ENCODE measurements around the gene MTOR. TPM values are rescaled to one million over a fixed set of nuclear protein-coding genes. Genes with fewer than 3 reads are reported as not detected.
A peak's percentile ranks its signal among the peaks of the same experiment; 100 is the strongest.
"Not testable (repeated sequence)": the region's sequence is repeated elsewhere in the genome, so short reads cannot be mapped to it uniquely, and the experiment has no call there.

The MTOR gene
- total RNA-seq (10 to 100 TPM; 27.4 to 42.4 (median 35.2) TPM), polyA plus RNA-seq (10 to 100 TPM in 1 of 3 donors, 1 to 10 TPM in 2; 6.3 to 15.7 (median 8.7) TPM)
- long read RNA-seq, donor 1, partial matches to known transcripts, result 0 of 1 reads
- long read RNA-seq, donor 1, other reads (novel, unspliced or antisense), result 0 of 1 reads
- long read RNA-seq, donor 2, partial matches to known transcripts, result 5 of 5 reads
- long read RNA-seq, donor 2, other reads (novel, unspliced or antisense), result 0 of 5 reads
- long read RNA-seq, donor 3, result 0 reads
- long read RNA-seq, donor 4, result 0 reads
- long read RNA-seq, donor 5, partial matches to known transcripts, result 19 of 19 reads
- long read RNA-seq, donor 5, other reads (novel, unspliced or antisense), result 0 of 19 reads
- long read RNA-seq, donor 6, result 0 reads
- long read RNA-seq, donor 7, result 0 reads
- long read RNA-seq, donor 8, result 0 reads
- long read RNA-seq, donor 9, result 0 reads
- long read RNA-seq, donor 10, full-length matches to known transcripts, result 1 of 1 reads
- long read RNA-seq, donor 10, partial matches to known transcripts, result 0 of 1 reads
- long read RNA-seq, donor 10, other reads (novel, unspliced or antisense), result 0 of 1 reads

GRCh38 chr1:11262171-11263049 is at the start of gene MTOR:
Gene MTOR, minus strand, starts transcription at chr1:11262551. Its CDS starts 3,142 bp downstream, at chr1:11259409.
- Histone ChIP-seq H3K27ac (peak within 1 kb of the TSS; percentile 82 to 93 (median 89)), H3K9me3 (no peaks in the 10 kb centered on the region), H3K4me1 (peaks cover 9 to 29% (median 20%) of the 10 kb centered on the region in 4 donors), H3K27me3 (no peaks in the 10 kb centered on the region), H3K36me3 (peaks cover 22 to 24% (median 24%) of the 10 kb centered on the region in 4 donors), H3K4me3 (peak within 1 kb of the TSS; percentile 95 to 100 (median 100))
- DNase-seq, result peak; percentile 99 to 100
- intact Hi-C loops (cut with DNase I; ENCODE audit: low total_unique reads), result no loop called here
- TF ChIP-seq, protein P1, sequence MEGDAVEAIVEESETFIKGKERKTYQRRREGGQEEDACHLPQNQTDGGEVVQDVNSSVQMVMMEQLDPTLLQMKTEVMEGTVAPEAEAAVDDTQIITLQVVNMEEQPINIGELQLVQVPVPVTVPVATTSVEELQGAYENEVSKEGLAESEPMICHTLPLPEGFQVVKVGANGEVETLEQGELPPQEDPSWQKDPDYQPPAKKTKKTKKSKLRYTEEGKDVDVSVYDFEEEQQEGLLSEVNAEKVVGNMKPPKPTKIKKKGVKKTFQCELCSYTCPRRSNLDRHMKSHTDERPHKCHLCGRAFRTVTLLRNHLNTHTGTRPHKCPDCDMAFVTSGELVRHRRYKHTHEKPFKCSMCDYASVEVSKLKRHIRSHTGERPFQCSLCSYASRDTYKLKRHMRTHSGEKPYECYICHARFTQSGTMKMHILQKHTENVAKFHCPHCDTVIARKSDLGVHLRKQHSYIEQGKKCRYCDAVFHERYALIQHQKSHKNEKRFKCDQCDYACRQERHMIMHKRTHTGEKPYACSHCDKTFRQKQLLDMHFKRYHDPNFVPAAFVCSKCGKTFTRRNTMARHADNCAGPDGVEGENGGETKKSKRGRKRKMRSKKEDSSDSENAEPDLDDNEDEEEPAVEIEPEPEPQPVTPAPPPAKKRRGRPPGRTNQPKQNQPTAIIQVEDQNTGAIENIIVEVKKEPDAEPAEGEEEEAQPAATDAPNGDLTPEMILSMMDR (IDR thresholded peaks at IDR 0.05), result peak in 1 of 7 experiments; percentile 18
- TF ChIP-seq EP300 (IDR thresholded peaks at IDR 0.05) (no peak), POLR2AphosphoS5 (IDR thresholded peaks at IDR 0.05) (peak; percentile 53 to 83 (median 54)), POLR2A (IDR thresholded peaks at IDR 0.05) (peak in 1 of 4 donors; percentile 21)
- WGBS, 5 donors, result 0 to 1% (median 0%) methylated on average over 34 to 60 of the region's 60 CpGs

DNA sequence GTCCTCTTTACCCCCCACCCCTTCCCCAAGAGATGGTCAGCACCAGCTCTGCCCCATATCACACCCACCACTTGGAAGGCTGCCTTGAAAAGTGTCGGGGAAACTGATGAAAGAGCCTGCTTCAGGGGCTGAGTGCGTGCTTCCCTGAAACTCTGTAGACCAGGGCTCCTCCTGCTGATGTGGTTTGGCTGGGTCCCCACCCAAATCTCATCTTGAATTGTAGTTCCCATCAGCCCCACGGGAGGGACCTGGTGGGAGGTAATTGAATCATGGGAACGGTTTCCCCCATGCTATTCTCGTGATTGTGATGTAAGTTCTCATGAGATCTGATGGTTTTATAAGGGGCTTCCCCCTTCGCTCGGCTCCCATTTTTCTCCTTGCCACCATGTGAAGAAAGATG is 47.0 kb upstream of the MTOR start:
- TF ChIP-seq EP300 (IDR thresholded peaks at IDR 0.05), result no peak
- TF ChIP-seq POLR2AphosphoS5 (IDR thresholded peaks at IDR 0.05), result no peak
- TF ChIP-seq POLR2A (IDR thresholded peaks at IDR 0.05), result no peak
- TF ChIP-seq, protein P1 (IDR thresholded peaks at IDR 0.05), result no peak
- Histone ChIP-seq H3K36me3 (no peaks in the 10 kb centered on the region), H3K4me1 (no peaks in the 10 kb centered on the region), H3K27ac (no peak overlapping the region), H3K27me3 (peaks cover 0 to 7% (median 0%) of the 10 kb centered on the region in 3 donors), H3K9me3 (no peaks in the 10 kb centered on the region), H3K4me3 (no peak overlapping the region)
- 86 to 93% (median 89%) methylated on average over 7 of the region's 7 CpGs for WGBS, 5 donors
- no peak for DNase-seq
- intact Hi-C loops (cut with DNase I; ENCODE audit: low total_unique reads), result no loop called here

- no peak for DNase-seq
- WGBS, 5 donors, result 56 to 84% (median 65%) methylated on average over 4 to 6 of the region's 6 CpGs
- Histone ChIP-seq H3K27me3 (peaks cover 0 to 7% (median 0%) of the 10 kb centered on the region in 3 donors), H3K4me1 (no peaks in the 10 kb centered on the region), H3K36me3 (no peaks in the 10 kb centered on the region), H3K27ac (no peak overlapping the region), H3K4me3 (no peak overlapping the region), H3K9me3 (no peaks in the 10 kb centered on the region)
- TF ChIP-seq POLR2AphosphoS5 (IDR thresholded peaks at IDR 0.05) (no peak), POLR2A (IDR thresholded peaks at IDR 0.05) (no peak), EP300 (IDR thresholded peaks at IDR 0.05) (no peak)
- TF ChIP-seq, protein P1 (IDR thresholded peaks at IDR 0.05), result no peak
- intact Hi-C loops (cut with DNase I; ENCODE audit: low total_unique reads), result no loop called here
These were observed 46.4 kb upstream of the MTOR start for GRCh38 chr1:11308699-11309224.

GRCh38 chr1:11307852-11308251 is 45.5 kb upstream of the MTOR start:
- WGBS, 5 donors, result 84 to 88% (median 86%) methylated on average over 3 of the region's 3 CpGs
- no peak for DNase-seq
- Histone ChIP-seq H3K4me1 (no peaks in the 10 kb centered on the region), H3K9me3 (no peaks in the 10 kb centered on the region), H3K27me3 (peaks cover 0 to 7% (median 0%) of the 10 kb centered on the region in 3 donors), H3K4me3 (no peak overlapping the region), H3K36me3 (no peaks in the 10 kb centered on the region), H3K27ac (no peak overlapping the region)
- intact Hi-C loops (cut with DNase I; ENCODE audit: low total_unique reads), result no loop called here
- no peak for TF ChIP-seq POLR2A (IDR thresholded peaks at IDR 0.05)
- TF ChIP-seq, protein P1 (IDR thresholded peaks at IDR 0.05), result no peak
- TF ChIP-seq EP300 (IDR thresholded peaks at IDR 0.05), result no peak
- no peak for TF ChIP-seq POLR2AphosphoS5 (IDR thresholded peaks at IDR 0.05)

- 88 to 94% (median 90%) methylated on average over 14 to 29 of the region's 29 CpGs for WGBS, 5 donors
- DNase-seq; H3K27me3 ChIP-seq; intact Hi-C loops (cut with DNase I; ENCODE audit: low total_unique reads); H3K4me3 ChIP-seq; H3K27ac ChIP-seq; H3K36me3 ChIP-seq; H3K9me3 ChIP-seq; H3K4me1 ChIP-seq: not testable (repeated sequence)
These were observed 43.2 kb upstream of the MTOR start for GRCh38 chr1:11305516-11305915.

Measured in stomach (tissue), 19 donors.